AG09319 (cell line): ENCODE measurements around the gene DHRS7B.
"Not testable (repeated sequence)": the region's sequence is repeated elsewhere in the genome, so short reads cannot be mapped to it uniquely, and the experiment has no call there.

Experiments used
- DNase-seq: peaks from one replicate; pipeline ENCODE4 v3.0.0-alpha.2; 2010; ENCODE audit warnings: low read depth; ENCODE audit errors: extremely low read depth
- TF ChIP-seq, protein P1 (sequence below): IDR thresholded peaks from 2 replicates; pipeline ENCODE4 v1.5.1; 2011; ENCODE audit warnings: low read depth, mild to moderate bottlenecking, inconsistent platforms, low read length, moderate library complexity

DHRS7B gene

DNA sequence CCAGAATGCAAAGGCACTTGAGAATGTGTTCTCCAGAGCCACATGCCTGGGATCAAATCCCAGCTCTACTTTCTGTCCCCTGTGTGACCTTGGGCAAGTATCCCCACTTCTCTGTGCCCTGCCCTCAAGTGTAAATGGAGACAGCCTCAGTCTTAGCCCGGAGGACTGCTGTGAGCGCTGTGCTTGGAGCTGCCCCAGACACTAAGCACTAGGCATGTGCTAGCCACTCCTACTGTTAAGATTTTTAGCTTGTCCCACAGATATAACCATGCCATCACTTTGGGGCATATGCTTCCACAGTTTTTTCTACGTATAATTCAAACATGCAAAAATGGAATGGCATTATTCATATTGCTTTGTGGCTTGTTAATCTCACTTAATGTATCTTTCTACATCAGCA is 57.8 kb downstream of the DHRS7B start:
- DNase-seq = no peak
- TF ChIP-seq, protein P1, sequence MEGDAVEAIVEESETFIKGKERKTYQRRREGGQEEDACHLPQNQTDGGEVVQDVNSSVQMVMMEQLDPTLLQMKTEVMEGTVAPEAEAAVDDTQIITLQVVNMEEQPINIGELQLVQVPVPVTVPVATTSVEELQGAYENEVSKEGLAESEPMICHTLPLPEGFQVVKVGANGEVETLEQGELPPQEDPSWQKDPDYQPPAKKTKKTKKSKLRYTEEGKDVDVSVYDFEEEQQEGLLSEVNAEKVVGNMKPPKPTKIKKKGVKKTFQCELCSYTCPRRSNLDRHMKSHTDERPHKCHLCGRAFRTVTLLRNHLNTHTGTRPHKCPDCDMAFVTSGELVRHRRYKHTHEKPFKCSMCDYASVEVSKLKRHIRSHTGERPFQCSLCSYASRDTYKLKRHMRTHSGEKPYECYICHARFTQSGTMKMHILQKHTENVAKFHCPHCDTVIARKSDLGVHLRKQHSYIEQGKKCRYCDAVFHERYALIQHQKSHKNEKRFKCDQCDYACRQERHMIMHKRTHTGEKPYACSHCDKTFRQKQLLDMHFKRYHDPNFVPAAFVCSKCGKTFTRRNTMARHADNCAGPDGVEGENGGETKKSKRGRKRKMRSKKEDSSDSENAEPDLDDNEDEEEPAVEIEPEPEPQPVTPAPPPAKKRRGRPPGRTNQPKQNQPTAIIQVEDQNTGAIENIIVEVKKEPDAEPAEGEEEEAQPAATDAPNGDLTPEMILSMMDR = no peak

DNA sequence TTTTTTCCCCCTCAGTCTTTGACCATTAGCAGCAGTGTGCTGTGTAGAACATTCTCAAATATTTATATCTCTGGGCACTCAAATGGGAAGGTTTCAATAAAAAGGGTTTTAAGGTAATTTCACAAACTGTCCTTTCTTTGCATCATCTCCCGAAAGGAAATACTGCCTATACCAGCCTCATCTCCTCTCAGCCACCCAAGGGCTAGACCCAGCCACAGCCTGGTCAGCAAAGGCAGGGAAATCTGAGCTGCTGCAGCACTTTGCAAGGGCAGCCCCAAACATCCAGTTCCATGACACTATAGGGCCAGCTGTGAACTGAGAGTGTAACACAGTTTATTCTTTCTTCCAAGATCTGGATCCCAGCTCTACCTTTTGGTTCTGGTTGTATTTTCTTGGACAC is 58.3 kb downstream of the DHRS7B start:
- DNase-seq = no peak
- TF ChIP-seq, protein P1 = no peak

DNA sequence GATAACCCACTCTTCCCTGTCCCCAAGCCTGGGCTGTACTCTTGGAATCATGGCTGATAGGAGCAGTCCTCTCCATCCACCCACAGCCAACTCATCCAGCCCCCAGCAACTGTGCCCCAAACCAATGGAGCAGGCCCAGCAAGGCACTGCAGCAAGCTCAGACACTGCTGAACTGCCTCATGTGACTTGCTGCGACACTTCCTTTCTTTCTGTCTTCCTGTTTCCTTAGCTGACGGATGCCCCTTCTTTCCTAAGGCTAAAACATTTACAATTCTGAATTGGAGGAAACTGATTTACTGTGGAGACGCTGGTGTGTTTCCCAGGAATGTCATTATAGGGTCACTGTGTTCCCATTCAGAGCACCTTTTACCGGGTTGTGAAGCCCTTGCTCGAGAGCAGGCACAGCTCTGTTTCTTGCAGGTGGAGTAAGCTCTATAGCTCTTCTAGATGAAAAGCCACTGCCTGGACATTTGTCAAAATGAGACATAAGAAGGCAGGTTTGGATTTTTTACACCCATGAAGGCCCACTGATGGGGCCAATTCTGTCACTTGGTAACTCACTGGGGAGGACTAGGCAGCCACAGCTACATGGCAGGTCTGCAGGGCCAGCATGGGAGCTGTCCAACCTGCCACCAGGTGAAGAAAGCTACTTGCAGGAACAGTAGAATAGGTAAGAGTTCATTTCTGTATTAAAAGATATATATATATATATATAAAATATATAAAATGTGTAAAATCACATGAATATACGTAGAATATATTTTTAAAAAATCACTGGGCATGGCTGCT is 59.8 kb downstream of the DHRS7B start:
- TF ChIP-seq, protein P1 = no peak
- DNase-seq = no peak

DNA sequence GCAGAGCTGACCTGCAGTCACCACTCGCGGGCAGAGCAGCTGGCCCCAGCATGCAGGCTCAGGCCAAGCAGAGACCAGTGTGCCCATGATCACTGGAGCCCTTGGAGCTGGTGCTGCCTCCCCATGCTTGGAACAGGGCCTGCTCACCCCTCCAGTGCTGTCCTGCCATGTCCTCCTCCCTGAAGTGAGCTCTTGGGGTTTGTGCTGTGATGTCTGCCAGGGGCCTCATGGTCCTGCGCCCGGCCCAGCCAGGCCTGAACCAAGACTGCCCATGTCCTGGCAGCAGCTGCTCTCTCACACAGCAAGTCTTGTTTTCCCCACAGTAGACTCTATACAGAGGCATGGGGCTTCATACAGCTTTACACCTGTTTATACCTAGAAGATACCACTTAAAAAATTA is 62.6 kb downstream of the DHRS7B start:
- TF ChIP-seq, protein P1 = no peak
- no peak for DNase-seq

DNA sequence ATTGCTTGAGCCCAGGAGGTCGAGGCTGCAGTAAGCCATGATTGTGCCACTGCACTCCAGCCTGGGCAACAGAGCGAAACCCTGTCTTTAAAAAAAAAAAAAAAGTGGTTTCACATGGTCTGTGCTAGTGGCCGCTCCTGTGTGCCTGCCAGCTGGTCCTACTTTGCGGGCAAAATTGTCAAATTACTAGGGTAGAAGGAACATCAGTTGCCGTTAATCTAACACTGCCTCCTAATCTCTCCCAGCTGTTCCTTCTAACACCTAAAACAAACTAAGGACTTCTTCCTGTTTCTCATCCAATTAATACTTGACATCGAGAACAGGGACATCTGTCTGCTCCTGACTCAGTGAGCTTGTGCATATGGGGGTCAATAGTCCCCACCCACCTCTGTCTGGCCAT is 63.3 kb downstream of the DHRS7B start:
- TF ChIP-seq, protein P1 = no peak
- no peak for DNase-seq

DNA sequence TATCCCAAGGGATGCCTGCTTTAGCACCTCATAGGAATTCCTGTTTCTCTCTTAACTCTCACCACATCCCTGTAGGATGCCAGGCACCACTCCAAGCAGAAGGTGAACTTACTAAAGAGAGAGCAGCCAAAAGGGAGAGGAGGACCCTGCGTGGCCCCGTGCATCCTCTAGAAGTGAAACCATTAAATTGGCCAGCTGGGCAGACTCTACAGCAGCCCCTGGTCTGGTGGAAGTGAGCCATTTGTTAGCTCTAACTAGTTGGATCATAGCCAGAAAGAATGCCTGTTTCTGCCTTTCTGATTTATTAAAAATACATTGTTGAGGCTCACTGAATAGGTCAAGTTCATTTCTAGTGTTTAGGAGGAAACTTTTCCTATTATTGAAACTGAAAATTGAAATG is 64.9 kb downstream of the DHRS7B start:
- DNase-seq = no peak
- TF ChIP-seq, protein P1 = no peak

DNA sequence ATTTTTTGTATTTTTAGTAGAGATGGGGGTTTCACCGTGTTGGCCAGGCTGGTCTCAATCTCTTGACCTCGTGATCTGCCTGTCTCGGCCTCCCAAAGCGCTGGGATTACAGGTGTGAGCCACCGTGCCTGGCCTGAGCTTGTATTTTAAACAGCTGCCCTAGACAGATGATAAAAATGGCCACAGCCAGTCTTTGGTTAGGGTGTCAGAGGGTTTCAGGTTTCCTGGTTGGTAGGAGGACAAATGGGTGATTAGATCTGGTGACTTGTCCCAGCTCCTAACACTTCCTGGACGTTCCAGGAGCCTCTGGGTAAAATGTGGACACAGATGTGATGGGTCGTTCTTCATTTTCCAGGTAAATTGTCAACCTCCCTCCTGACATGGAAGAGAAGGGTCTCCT is 65.7 kb downstream of the DHRS7B start:
- DNase-seq = not testable (repeated sequence)

DNA sequence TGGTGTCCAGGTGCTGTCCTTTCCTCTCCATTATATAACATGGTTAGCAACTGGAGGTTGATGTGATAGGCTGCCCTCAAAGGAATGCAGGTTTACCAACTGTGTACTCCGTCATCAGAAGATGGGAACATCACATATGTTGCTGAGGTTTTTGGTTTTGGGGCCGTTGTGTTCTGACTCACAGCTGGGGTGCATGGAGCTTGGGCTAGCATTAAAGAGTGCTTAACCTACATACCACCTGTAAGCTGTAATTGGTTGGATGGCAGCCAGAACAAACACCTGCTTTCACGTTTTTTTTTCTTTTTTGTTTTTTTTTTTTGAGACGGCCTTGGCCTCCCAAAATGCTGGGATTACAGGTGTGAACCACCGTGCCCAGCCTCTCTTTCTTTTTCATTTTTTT is 66.3 kb downstream of the DHRS7B start:
- DNase-seq = no peak
- TF ChIP-seq, protein P1 = no peak
